PC-3 (cell line): Measurements from ENCODE around the gene EFR3B. TPM values are rescaled to one million over a fixed set of nuclear protein-coding genes. Genes with fewer than 3 reads are reported as not detected.

Experiments used
- ATAC-seq: fragments of 200-7000 bp; cut with Tn5 transposase; 2 replicates; pipeline ENCODE4 v1.9.1; 2020; ENCODE audit warnings: mild to moderate bottlenecking, moderate library complexity
- BruUV-seq: library from RNA; stranded (reverse); fragments of 400-500 nt; replicated peaks from 2 replicates; lab custom pipeline; 2021; lab: Mats Ljungman, UMichigan
- CTCF ChIA-PET: fragments of 300-600 bp; sonication (Branson Sonifier 250); formaldehyde crosslinking; loops from one replicate; lab custom pipeline; 2022; ENCODE audit warnings: antibody characterized with exemption; lab: Charles Lee
- POLR2A ChIA-PET: fragments of 300-600 bp; sonication (Branson Sonifier 250); formaldehyde crosslinking; loops from one replicate; lab custom pipeline; 2022; ENCODE audit warnings: antibody characterized with exemption; ENCODE audit not compliant: unreplicated experiment; lab: Charles Lee
- DNase-seq: peaks from one replicate; pipeline ENCODE4 v3.0.0-alpha.2; 2015
- H2AFZ ChIP-seq: fragments of 300-600 bp; sonication (generic); 2 replicates; pipeline ENCODE4 v1.6.0; 2016; ENCODE audit warnings: antibody characterized with exemption, low read length
- H3F3A ChIP-seq: fragments of 300-600 bp; sonication (generic); one replicate; pipeline ENCODE4 v1.6.0; 2017; ENCODE audit warnings: antibody characterized with exemption, low read length, control low read depth, mild to moderate bottlenecking; ENCODE audit not compliant: unreplicated experiment
- H3K27ac ChIP-seq: fragments of 300-600 bp; sonication (generic); 2 replicates; pipeline ENCODE4 v1.5.1; 2016; ENCODE audit warnings: mild to moderate bottlenecking, low read length
- H3K27me3 ChIP-seq: fragments of 300-600 bp; sonication (generic); 2 replicates; pipeline ENCODE4 v1.6.1; 2016; ENCODE audit warnings: low read length, mixed read lengths
- H3K36me3 ChIP-seq: fragments of 300-600 bp; sonication (generic); 2 replicates; pipeline ENCODE4 v1.6.1; 2016; ENCODE audit warnings: low read depth, mixed run types, low read length, mixed read lengths
- H3K4me1 ChIP-seq: fragments of 300-600 bp; sonication (generic); 2 replicates; pipeline ENCODE4 v1.5.1; 2016; ENCODE audit warnings: low read length; ENCODE audit not compliant: insufficient read depth
- H3K4me2 ChIP-seq: fragments of 300-600 bp; sonication (generic); 2 replicates; pipeline ENCODE4 v1.6.0; 2016; ENCODE audit warnings: low read length
- H3K4me3 ChIP-seq: fragments of 300-600 bp; sonication (generic); 2 replicates; pipeline ENCODE4 v1.5.1; 2016; ENCODE audit warnings: mild to moderate bottlenecking, low read length, mixed read lengths
- H3K79me2 ChIP-seq: fragments of 300-600 bp; sonication (generic); 2 replicates; pipeline ENCODE4 v1.6.1; 2017; ENCODE audit warnings: low read length, mixed read lengths
- H3K9ac ChIP-seq: fragments of 300-600 bp; sonication (generic); 2 replicates; pipeline ENCODE4 v1.6.0; 2016; ENCODE audit warnings: mild to moderate bottlenecking, low read length
- H3K9me2 ChIP-seq: fragments of 300-600 bp; sonication (generic); replicated peaks from 2 replicates; pipeline ENCODE4 v1.6.1; 2016; ENCODE audit warnings: mixed run types, low read length, mixed read lengths
- H3K9me3 ChIP-seq: fragments of 300-600 bp; sonication (generic); 2 replicates; pipeline ENCODE4 v1.6.1; 2016; ENCODE audit warnings: low read length, mixed read lengths
- H4K20me1 ChIP-seq: fragments of 300-600 bp; sonication (generic); 2 replicates; pipeline ENCODE4 v1.6.1; 2016; ENCODE audit warnings: low read length, mixed read lengths
- CTCF ChIP-seq: fragments of 300-600 bp; sonication (generic); conservative IDR thresholded peaks from 2 replicates; pipeline ENCODE4 v1.5.1; 2017; ENCODE audit warnings: antibody characterized with exemption, low read depth, mild to moderate bottlenecking, low read length
- EZH2 ChIP-seq: fragments of 300-600 bp; sonication (generic); IDR thresholded peaks from one replicate; pipeline ENCODE4 v1.6.1; 2017; ENCODE audit warnings: antibody characterized with exemption, mild to moderate bottlenecking, low read length; ENCODE audit not compliant: unreplicated experiment
- EZH2phosphoT487 ChIP-seq: fragments of 300-600 bp; sonication (generic); IDR thresholded peaks from 2 replicates; pipeline ENCODE4 v1.6.1; 2018; ENCODE audit warnings: mild to moderate bottlenecking, antibody characterized with exemption, low read length, borderline replicate concordance
- intact Hi-C: fragments of 100-400 bp; cut with micrococcal nuclease; formaldehyde crosslinking; loops from 2 replicates; pipeline ENCODE4 v1.9.0; 2023
- total RNA-seq: library from RNA; depleted of rRNA; stranded (reverse); fragments of >200 nt; gene quantifications from 2 replicates; pipeline ENCODE4 v1.2.3, GENCODE V29; 2014

The EFR3B gene
- total RNA-seq, 1 experiment from 2014 or later, result 4.6 TPM

- Histone ChIP-seq H3K79me2 (no peaks in the 10 kb centered on the region), H3K4me2 (no peak overlapping the region), H3K36me3 (no peaks in the 10 kb centered on the region), H2AFZ (no peak overlapping the region), H4K20me1 (no peaks in the 10 kb centered on the region), H3K9me2 (no peaks in the 10 kb centered on the region), H3K4me3 (no peak overlapping the region), H3K9ac (no peak overlapping the region), H3F3A (no peaks in the 10 kb centered on the region), H3K27me3 (no peaks in the 10 kb centered on the region), H3K4me1 (no peaks in the 10 kb centered on the region), H3K27ac (no peak overlapping the region), H3K9me3 (no peaks in the 10 kb centered on the region)
- DNase-seq (no peak), ATAC-seq (no peak)
- ChIA-PET POLR2A (no interaction called here), CTCF (interaction anchor here (0.6 kb wide), 1 partner anchor 10 kb away, joined by 3 read pairs; no protein-coding TSS in a partner anchor)
- intact Hi-C loops, result no loop called here
- no TSS peak for BruUV-seq
- TF ChIP-seq CTCF (no peak), EZH2phosphoT487 (no peak), EZH2 (no peak)
These were observed 77.4 kb downstream of the EFR3B start for GRCh38 chr2:25119263-25119662.

- Histone ChIP-seq H3K9ac (no peak overlapping the region), H3K4me3 (no peak overlapping the region), H3K4me1 (no peaks in the 10 kb centered on the region), H3F3A (no peaks in the 10 kb centered on the region), H3K79me2 (no peaks in the 10 kb centered on the region), H3K36me3 (no peaks in the 10 kb centered on the region), H3K27me3 (no peaks in the 10 kb centered on the region), H4K20me1 (no peaks in the 10 kb centered on the region), H3K9me3 (no peaks in the 10 kb centered on the region), H3K9me2 (no peaks in the 10 kb centered on the region), H2AFZ (no peak overlapping the region), H3K4me2 (no peak overlapping the region), H3K27ac (no peak overlapping the region)
- DNase-seq (no peak), ATAC-seq (no peak)
- POLR2A ChIA-PET, result no interaction called here
- BruUV-seq, result no TSS peak
- TF ChIP-seq CTCF (no peak), EZH2 (no peak), EZH2phosphoT487 (no peak)
- CTCF ChIA-PET, result no interaction called here
- intact Hi-C loops, result no loop called here
These were observed 80.5 kb downstream of the EFR3B start for GRCh38 chr2:25122367-25122766.

- ATAC-seq, result no peak
- no peak for DNase-seq
- TF ChIP-seq CTCF (no peak), EZH2 (no peak), EZH2phosphoT487 (no peak)
- Histone ChIP-seq H3K36me3 (no peaks in the 10 kb centered on the region), H3K4me2 (no peak overlapping the region), H2AFZ (no peak overlapping the region), H3K9ac (no peak overlapping the region), H3K27ac (no peak overlapping the region), H3K9me2 (no peaks in the 10 kb centered on the region), H3K4me1 (no peaks in the 10 kb centered on the region), H4K20me1 (no peaks in the 10 kb centered on the region), H3K4me3 (no peak overlapping the region), H3F3A (no peaks in the 10 kb centered on the region), H3K9me3 (no peaks in the 10 kb centered on the region), H3K79me2 (no peaks in the 10 kb centered on the region), H3K27me3 (no peaks in the 10 kb centered on the region)
- no TSS peak for BruUV-seq
- ChIA-PET CTCF (no interaction called here), POLR2A (no interaction called here)
- intact Hi-C loops, result no loop called here
These were observed 81.8 kb downstream of the EFR3B start for GRCh38 chr2:25123682-25124081.
